Right cardiac atrium (tissue), 5 donors: ENCODE results near the gene DNAH6. TPM values are rescaled to one million over a fixed set of nuclear protein-coding genes. Genes with fewer than 3 reads are reported as not detected.
A peak's percentile ranks its signal among the peaks of the same experiment; 100 is the strongest.
"Not testable (repeated sequence)": the region's sequence is repeated elsewhere in the genome, so short reads cannot be mapped to it uniquely, and the experiment has no call there.

Experiments
- ATAC-seq, 2 donors: fragments of 200-7000 bp; cut with Tn5 transposase; one replicate each; pipeline versions ENCODE4 v1.8.0 to v1.9.1; 2020; ENCODE audit warnings: moderate library complexity in 2 of 2, mild to moderate bottlenecking in 1 of 2
- DNase-seq, 3 donors: peaks; one replicate each; pipeline ENCODE4 v3.0.0-alpha.2; 2020
- H3K27ac ChIP-seq: one replicate; pipeline ENCODE4 v1.5.1; 2013; ENCODE audit warnings: mild to moderate bottlenecking, low read length, control low read depth, moderate library complexity
- H3K27me3 ChIP-seq: one replicate; pipeline ENCODE4 v1.6.1; 2013; ENCODE audit not compliant: control insufficient read depth, insufficient read depth
- H3K4me1 ChIP-seq: one replicate; pipeline ENCODE4 v1.6.1; 2013; ENCODE audit warnings: low read length; ENCODE audit not compliant: control insufficient read depth, insufficient read depth
- H3K4me3 ChIP-seq: one replicate; pipeline ENCODE4 v1.5.1; 2013; ENCODE audit warnings: low read length, control low read depth
- H3K9me3 ChIP-seq: one replicate; pipeline ENCODE4 v1.6.1; 2013; ENCODE audit warnings: low read length; ENCODE audit not compliant: control insufficient read depth
- WGBS: extraction: QIAGEN DNeasy Blood & Tissue Kit; methylation state at CpG from one replicate; pipeline ENCODE4 v1.1.7; 2013; 5-methylcytosine and 5-hydroxymethylcytosine counted together
- intact Hi-C, 4 donors: fragments of 100-400 bp; cut with DNase I; formaldehyde crosslinking; loops; one replicate each; pipeline versions ENCODE4 v1.11.0 to v1.14.0; 2022 to 2023
- polyA plus RNA-seq: library from polyadenylated mRNA; stranded (reverse); fragments of 200-250 nt; gene quantifications from one replicate; pipeline ENCODE4 v1.2.3, GENCODE V29; 2013
- total RNA-seq, 4 donors: library from RNA; stranded (reverse); fragmentation: NEBNext Ultra II Directional; extraction: Animal tissue kit (Norgen Biotek cat#: 25700); gene quantifications; one replicate each; pipeline ENCODE4 v1.2.1, GENCODE V29; 2021
- donor health status: healthy with polysubstance abuse.
- donor health status: DM: no; HTN: yes; CAD: no.
- donor health status: DM: no; HTN: no; CAD: no.
- donor health status: DM: no; HTN: yes; CAD: no; lungs with severe emphysema.
- donor health status: DM: yes; HTN: yes; CAD: no.

DNAH6 gene
- total and polyA plus RNA-seq, 5 donors, result 0.07 to 0.60 (median 0.34) TPM

GRCh38 chr2:84511024-84511423, 5.3 kb upstream of the DNAH6 start:
- 90% methylated on average over 10 of the region's 10 CpGs for WGBS
- ATAC-seq, intact Hi-C loops, H3K4me1 ChIP-seq, H3K27me3 ChIP-seq, H3K4me3 ChIP-seq, H3K9me3 ChIP-seq, H3K27ac ChIP-seq: not testable (repeated sequence)
- DNase-seq, result peak in 1 of 3 donors; percentile 7

GRCh38 chr2:84515788-84516187, 510 bp upstream of the DNAH6 start:
- Histone ChIP-seq H3K4me1 (no peaks in the 10 kb centered on the region), H3K9me3 (no peaks in the 10 kb centered on the region), H3K27me3 (no peaks in the 10 kb centered on the region), H3K27ac (no peak overlapping the region), H3K4me3 (peak overlapping the region; percentile 81)
- DNase-seq, result peak in 1 of 3 donors; percentile 12
- intact Hi-C loops, result no loop called here
- ATAC-seq, result peak in 1 of 2 donors; percentile 22
- WGBS, result 55% methylated on average over 9 of the region's 9 CpGs

- no peak overlapping the region for H3K4me3 ChIP-seq
- H3K27me3 ChIP-seq, result no peaks in the 10 kb centered on the region
- no peaks in the 10 kb centered on the region for H3K9me3 ChIP-seq
- DNase-seq (no peak), ATAC-seq (no peak)
- intact Hi-C loops, result no loop called here
- H3K4me1 ChIP-seq, result no peaks in the 10 kb centered on the region
- no peak overlapping the region for H3K27ac ChIP-seq
These were observed 3.1 kb downstream of the DNAH6 start for GRCh38 chr2:84519332-84519957.

GRCh38 chr2:84526562-84526961, 10.3 kb downstream of the DNAH6 start:
- H3K27ac ChIP-seq, result no peak overlapping the region

GRCh38 chr2:84527137-84528129, 11.1 kb downstream of the DNAH6 start:
- WGBS, result 61% methylated on average over 4 of the region's 4 CpGs
- DNase-seq (no peak), ATAC-seq (peak in 1 of 2 donors; percentile 21)
- H3K4me1 ChIP-seq, result no peaks in the 10 kb centered on the region
- H3K27me3 ChIP-seq, result no peaks in the 10 kb centered on the region
- intact Hi-C loops, result no loop called here
- H3K27ac ChIP-seq, result no peak overlapping the region
- no peak overlapping the region for H3K4me3 ChIP-seq
- no peaks in the 10 kb centered on the region for H3K9me3 ChIP-seq

More at GRCh38 chr2:84526562-84526961, 10.3 kb downstream of the DNAH6 start:
- intact Hi-C loops, result no loop called here
- Histone ChIP-seq H3K9me3 (no peaks in the 10 kb centered on the region), H3K27me3 (no peaks in the 10 kb centered on the region), H3K4me3 (no peak overlapping the region), H3K4me1 (no peaks in the 10 kb centered on the region)
- DNase-seq (no peak), ATAC-seq (no peak)
- WGBS, result 35% methylated on average over 1 of the region's 1 CpG

GRCh38 chr2:84532291-84532690, 16.0 kb downstream of the DNAH6 start:
- no peak overlapping the region for H3K4me3 ChIP-seq
- DNase-seq (no peak), ATAC-seq (no peak)
- H3K27me3 ChIP-seq, result no peaks in the 10 kb centered on the region
- H3K4me1 ChIP-seq, result no peaks in the 10 kb centered on the region
- WGBS, result 57% methylated on average over 1 of the region's 1 CpG
- no peak overlapping the region for H3K27ac ChIP-seq
- no peaks in the 10 kb centered on the region for H3K9me3 ChIP-seq
- intact Hi-C loops, result no loop called here

GRCh38 chr2:84534225-84534624, 17.9 kb downstream of the DNAH6 start:
- 38% methylated on average over 3 of the region's 3 CpGs for WGBS
- H3K27ac ChIP-seq, result no peak overlapping the region
- no peak for DNase-seq
- no peak for ATAC-seq
- no peaks in the 10 kb centered on the region for H3K4me1 ChIP-seq
- no peak overlapping the region for H3K4me3 ChIP-seq
- no peaks in the 10 kb centered on the region for H3K27me3 ChIP-seq
- intact Hi-C loops, result no loop called here
- no peaks in the 10 kb centered on the region for H3K9me3 ChIP-seq

GRCh38 chr2:84537251-84537650, 21.0 kb downstream of the DNAH6 start:
- Histone ChIP-seq H3K4me3 (no peak overlapping the region), H3K27me3 (no peaks in the 10 kb centered on the region), H3K27ac (no peak overlapping the region), H3K9me3 (no peaks in the 10 kb centered on the region), H3K4me1 (no peaks in the 10 kb centered on the region)
- DNase-seq (no peak), ATAC-seq (no peak)
- intact Hi-C loops, result no loop called here
- 92% methylated on average over 1 of the region's 1 CpG for WGBS

GRCh38 chr2:84539729-84540128, 23.4 kb downstream of the DNAH6 start:
- H3K27me3 ChIP-seq, result no peaks in the 10 kb centered on the region
- DNase-seq, result no peak
- no peak overlapping the region for H3K27ac ChIP-seq
- H3K4me3 ChIP-seq, result no peak overlapping the region
- H3K9me3 ChIP-seq, result no peaks in the 10 kb centered on the region
- no peaks in the 10 kb centered on the region for H3K4me1 ChIP-seq
- intact Hi-C loops, result no loop called here
- ATAC-seq, result no peak

- no peak for DNase-seq
- H3K4me3 ChIP-seq, result no peak overlapping the region
- no peaks in the 10 kb centered on the region for H3K27me3 ChIP-seq
- no peak overlapping the region for H3K27ac ChIP-seq
- H3K4me1 ChIP-seq, result no peaks in the 10 kb centered on the region
- intact Hi-C loops, result no loop called here
- no peaks in the 10 kb centered on the region for H3K9me3 ChIP-seq
- ATAC-seq, result no peak
These were observed 28.7 kb downstream of the DNAH6 start for GRCh38 chr2:84545005-84545404.

GRCh38 chr2:84546551-84546950, 30.3 kb downstream of the DNAH6 start:
- Histone ChIP-seq H3K4me1 (no peaks in the 10 kb centered on the region), H3K27me3 (no peaks in the 10 kb centered on the region), H3K27ac (no peak overlapping the region), H3K4me3 (no peak overlapping the region), H3K9me3 (no peaks in the 10 kb centered on the region)
- ATAC-seq (no peak), DNase-seq (no peak)
- WGBS, result 81% methylated on average over 2 of the region's 2 CpGs
- intact Hi-C loops, result no loop called here
